Activated B cell treated with CpG ODN at 0.5 μM for 24 hours (primary cell): ENCODE results near the gene PRKACB. TPM values are rescaled to one million over a fixed set of nuclear protein-coding genes. Genes with fewer than 3 reads are reported as not detected.

Source experiments
- ATAC-seq: fragments of 200-7000 bp; cut with Tn5 transposase; one replicate; pipeline ENCODE4 v1.10.0; 2021; ENCODE audit warnings: low read depth, mild to moderate bottlenecking, moderate library complexity
- CTCF ChIA-PET: fragments of 350-600 bp; sonication (Branson Sonifier 250); formaldehyde crosslinking; loops from one replicate; lab custom pipeline; 2021; ENCODE audit warnings: antibody characterized with exemption; lab: Charles Lee
- POLR2A ChIA-PET: fragments of 350-600 bp; sonication (Branson Sonifier 250); formaldehyde crosslinking; loops from one replicate; lab custom pipeline; 2021; ENCODE audit warnings: antibody characterized with exemption; lab: Charles Lee
- DNase-seq: peaks from one replicate; pipeline ENCODE4 v3.0.0; 2022
- H3K27ac Mint-ChIP-seq: one replicate; pipeline ENCODE4 v1.8.0; 2020; ENCODE audit warnings: mixed read lengths
- H3K27me3 Mint-ChIP-seq: one replicate; pipeline ENCODE4 v1.8.0; 2021; ENCODE audit warnings: mixed read lengths
- H3K36me3 Mint-ChIP-seq: one replicate; pipeline ENCODE4 v1.8.0; 2021; ENCODE audit warnings: low read depth, mixed read lengths
- H3K4me1 Mint-ChIP-seq: one replicate; pipeline ENCODE4 v1.8.0; 2021; ENCODE audit warnings: mixed read lengths
- H3K4me3 Mint-ChIP-seq: one replicate; pipeline ENCODE4 v1.8.0; 2020; ENCODE audit warnings: mild to moderate bottlenecking, mixed read lengths
- H3K9me3 Mint-ChIP-seq: one replicate; pipeline ENCODE4 v1.8.0; 2020; ENCODE audit warnings: mixed read lengths
- intact Hi-C: fragments of 100-400 bp; cut with micrococcal nuclease; formaldehyde crosslinking; loops from one replicate; pipeline ENCODE4 v1.15.1; 2024
- total RNA-seq: library from RNA; stranded (reverse); gene quantifications from 2 replicates; pipeline ENCODE4 v1.2.3, GENCODE V29; 2022
- TF ChIP-seq, protein P1 (sequence below): fragments of 200-600 bp; IDR thresholded peaks from one replicate; pipeline ENCODE4 v1.8.0; 2022; ENCODE audit warnings: antibody characterized with exemption, mild to moderate bottlenecking

The PRKACB gene
- total RNA-seq, 1 donor from 2014 or later = 33.0 TPM

- H3K4me1 Mint-ChIP-seq = peaks cover 2% of the 10 kb centered on the region
- ChIA-PET POLR2A (no interaction called here), CTCF (interaction anchor here (0.7 kb wide), 1 partner anchor 87 kb away, joined by 4 read pairs; no protein-coding TSS in a partner anchor)
- no peak overlapping the region for H3K27ac Mint-ChIP-seq
- H3K4me3 Mint-ChIP-seq = no peak overlapping the region
- TF ChIP-seq, protein P1, sequence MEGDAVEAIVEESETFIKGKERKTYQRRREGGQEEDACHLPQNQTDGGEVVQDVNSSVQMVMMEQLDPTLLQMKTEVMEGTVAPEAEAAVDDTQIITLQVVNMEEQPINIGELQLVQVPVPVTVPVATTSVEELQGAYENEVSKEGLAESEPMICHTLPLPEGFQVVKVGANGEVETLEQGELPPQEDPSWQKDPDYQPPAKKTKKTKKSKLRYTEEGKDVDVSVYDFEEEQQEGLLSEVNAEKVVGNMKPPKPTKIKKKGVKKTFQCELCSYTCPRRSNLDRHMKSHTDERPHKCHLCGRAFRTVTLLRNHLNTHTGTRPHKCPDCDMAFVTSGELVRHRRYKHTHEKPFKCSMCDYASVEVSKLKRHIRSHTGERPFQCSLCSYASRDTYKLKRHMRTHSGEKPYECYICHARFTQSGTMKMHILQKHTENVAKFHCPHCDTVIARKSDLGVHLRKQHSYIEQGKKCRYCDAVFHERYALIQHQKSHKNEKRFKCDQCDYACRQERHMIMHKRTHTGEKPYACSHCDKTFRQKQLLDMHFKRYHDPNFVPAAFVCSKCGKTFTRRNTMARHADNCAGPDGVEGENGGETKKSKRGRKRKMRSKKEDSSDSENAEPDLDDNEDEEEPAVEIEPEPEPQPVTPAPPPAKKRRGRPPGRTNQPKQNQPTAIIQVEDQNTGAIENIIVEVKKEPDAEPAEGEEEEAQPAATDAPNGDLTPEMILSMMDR = no peak
- intact Hi-C loops = no loop called here
- no peak for DNase-seq
- no peak for ATAC-seq
- no peaks in the 10 kb centered on the region for H3K9me3 Mint-ChIP-seq
- no peaks in the 10 kb centered on the region for H3K27me3 Mint-ChIP-seq
- no peaks in the 10 kb centered on the region for H3K36me3 Mint-ChIP-seq
These were observed 121.8 kb downstream of the PRKACB start for GRCh38 chr1:84265867-84266266.

GRCh38 chr1:84266748-84267147, 122.7 kb downstream of the PRKACB start:
- POLR2A ChIA-PET = no interaction called here

GRCh38 chr1:84267476-84267875, 123.4 kb downstream of the PRKACB start:
- Mint-ChIP-seq H3K4me1 (peaks cover 18% of the 10 kb centered on the region), H3K9me3 (no peaks in the 10 kb centered on the region), H3K27ac (no peak overlapping the region), H3K4me3 (no peak overlapping the region), H3K27me3 (no peaks in the 10 kb centered on the region), H3K36me3 (no peaks in the 10 kb centered on the region)
- intact Hi-C loops = no loop called here
- POLR2A ChIA-PET = no interaction called here
- DNase-seq (no peak), ATAC-seq (no peak)
- CTCF ChIA-PET = no interaction called here
- TF ChIP-seq, protein P1 = no peak

More at GRCh38 chr1:84266748-84267147, 122.7 kb downstream of the PRKACB start:
- H3K4me3 Mint-ChIP-seq = no peak overlapping the region
- H3K9me3 Mint-ChIP-seq = no peaks in the 10 kb centered on the region
- H3K36me3 Mint-ChIP-seq = no peaks in the 10 kb centered on the region
- ATAC-seq = no peak
- H3K27ac Mint-ChIP-seq = no peak overlapping the region
- peaks cover 11% of the 10 kb centered on the region for H3K4me1 Mint-ChIP-seq
- no peaks in the 10 kb centered on the region for H3K27me3 Mint-ChIP-seq
- CTCF ChIA-PET = no interaction called here
- TF ChIP-seq, protein P1 = no peak
- DNase-seq = no peak
- intact Hi-C loops = no loop called here

DNA sequence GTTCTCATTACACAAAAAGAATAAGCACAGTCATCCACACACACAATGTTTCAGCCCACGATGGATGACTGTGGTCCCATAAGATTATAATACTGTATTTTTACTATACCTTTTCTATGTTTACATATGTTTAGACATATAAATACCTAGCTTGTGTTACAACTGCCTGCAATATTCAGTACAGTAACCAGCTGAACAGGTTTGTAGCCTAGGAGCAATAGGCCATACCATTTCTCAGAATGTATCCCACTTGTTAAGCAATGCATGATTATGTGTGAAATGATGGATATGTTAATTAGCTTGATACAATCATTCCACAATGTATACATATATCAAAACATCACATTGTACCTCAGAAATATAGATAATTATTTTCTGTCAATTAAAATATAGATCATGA, 124.3 kb downstream of the PRKACB start:
- Mint-ChIP-seq H3K4me1 (peaks cover 25% of the 10 kb centered on the region), H3K27me3 (no peaks in the 10 kb centered on the region), H3K4me3 (no peak overlapping the region), H3K36me3 (no peaks in the 10 kb centered on the region), H3K27ac (no peak overlapping the region), H3K9me3 (no peaks in the 10 kb centered on the region)
- ATAC-seq (no peak), DNase-seq (no peak)
- ChIA-PET CTCF (no interaction called here), POLR2A (no interaction called here)
- intact Hi-C loops = no loop called here
- TF ChIP-seq, protein P1 = no peak

GRCh38 chr1:84269306-84269705, 125.2 kb downstream of the PRKACB start:
- no peaks in the 10 kb centered on the region for H3K27me3 Mint-ChIP-seq
- DNase-seq (no peak), ATAC-seq (no peak)
- H3K4me3 Mint-ChIP-seq = no peak overlapping the region
- intact Hi-C loops = no loop called here
- no peaks in the 10 kb centered on the region for H3K9me3 Mint-ChIP-seq
- H3K36me3 Mint-ChIP-seq = no peaks in the 10 kb centered on the region
- ChIA-PET CTCF (no interaction called here), POLR2A (no interaction called here)
- H3K27ac Mint-ChIP-seq = no peak overlapping the region
- H3K4me1 Mint-ChIP-seq = peaks cover 25% of the 10 kb centered on the region
- TF ChIP-seq, protein P1 = no peak
